HK-2 (cell line): ENCODE data around the gene CENPP.

Experiments
- DNase-seq: peaks from one replicate; pipeline ENCODE4 v3.0.0-alpha.2; 2018; ENCODE audit not compliant: unreplicated experiment

The CENPP gene

GRCh38 chr9:92425474-92425873 is 99.7 kb downstream of the CENPP start:
- DNase-seq, result no peak

GRCh38 chr9:92426501-92427145 is 100.9 kb downstream of the CENPP start:
- no peak for DNase-seq

GRCh38 chr9:92429836-92430235 is 104.1 kb downstream of the CENPP start:
- no peak for DNase-seq

GRCh38 chr9:92432350-92432749 is 106.6 kb downstream of the CENPP start:
- no peak for DNase-seq

GRCh38 chr9:92432972-92433548 is 107.3 kb downstream of the CENPP start:
- DNase-seq, result no peak

- DNase-seq, result no peak
Measured at GRCh38 chr9:92435263-92435662, 109.5 kb downstream of the CENPP start.

- DNase-seq, result no peak
Measured at GRCh38 chr9:92438900-92439526, 113.3 kb downstream of the CENPP start.

- DNase-seq, result no peak
Measured at GRCh38 chr9:92439921-92440750, 114.4 kb downstream of the CENPP start.

- DNase-seq, result no peak
Measured at GRCh38 chr9:92440751-92441046, 114.9 kb downstream of the CENPP start.

GRCh38 chr9:92444841-92445240 is 119.1 kb downstream of the CENPP start:
- no peak for DNase-seq

GRCh38 chr9:92446536-92446935 is 120.8 kb downstream of the CENPP start:
- DNase-seq, result no peak

- DNase-seq, result no peak
Measured at GRCh38 chr9:92455217-92455616, 129.5 kb downstream of the CENPP start.

GRCh38 chr9:92457576-92457975 is 131.8 kb downstream of the CENPP start:
- no peak for DNase-seq

- no peak for DNase-seq
Measured at GRCh38 chr9:92463387-92463786, 137.6 kb downstream of the CENPP start.

- DNase-seq, result no peak
Measured at GRCh38 chr9:92463984-92464383, 138.2 kb downstream of the CENPP start.

- DNase-seq, result no peak
Measured at GRCh38 chr9:92467041-92467440, 141.3 kb downstream of the CENPP start.

- no peak for DNase-seq
Measured at GRCh38 chr9:92467511-92467910, 141.8 kb downstream of the CENPP start.

- DNase-seq, result peak; percentile 14
Measured at GRCh38 chr9:92468206-92468605, 142.5 kb downstream of the CENPP start.

GRCh38 chr9:92474587-92474986 is 148.8 kb downstream of the CENPP start:
- no peak for DNase-seq

GRCh38 chr9:92476962-92477361 is 151.2 kb downstream of the CENPP start:
- no peak for DNase-seq

- DNase-seq, result no peak
Measured at GRCh38 chr9:92478783-92479182, 153.0 kb downstream of the CENPP start.

- DNase-seq, result no peak
Measured at GRCh38 chr9:92479346-92479745, 153.6 kb downstream of the CENPP start.

- no peak for DNase-seq
Measured at GRCh38 chr9:92480291-92480771, 154.6 kb downstream of the CENPP start.
